HCT116 (cell line): ENCODE measurements around the gene IL1RAP.

ENCODE experiments used
- CEBPB ChIP-seq: IDR thresholded peaks from 2 replicates; pipeline ENCODE4 v1.6.1; 2012; ENCODE audit warnings: low read depth
- CTCF ChIP-seq, 3 experiments: fragments of 200-600 bp in 1 of 3; sonication (generic) in 1 of 3; IDR thresholded peaks in 2 of 3; conservative IDR thresholded peaks in 1 of 3; 2 replicates each; pipeline ENCODE4 v1.5.1; 2012 to 2017; ENCODE audit warnings: low read depth in 2 of 3, low read length in 2 of 3, antibody characterized with exemption in 1 of 3, borderline replicate concordance in 1 of 3, control low read depth in 1 of 3, mild to moderate bottlenecking in 1 of 3, mixed read lengths in 1 of 3, mixed run types in 1 of 3, moderate library complexity in 1 of 3; ENCODE audit not compliant: insufficient read depth in 1 of 3
- EZH2 ChIP-seq: fragments of 200-600 bp; sonication (generic); IDR thresholded peaks from 2 replicates; pipeline ENCODE4 v1.6.1; 2017; ENCODE audit warnings: antibody characterized with exemption, mixed run types
- POLR2A ChIP-seq: IDR thresholded peaks from 2 replicates; pipeline ENCODE4 v1.7.0; 2011; ENCODE audit warnings: borderline replicate concordance; ENCODE audit not compliant: insufficient read depth, insufficient read length; ENCODE audit errors: extremely low read depth

- TF ChIP-seq CTCF (IDR thresholded peaks at IDR 0.05 in 2 of 3, conservative IDR thresholded peaks at IDR 0.05 in 1 of 3; ENCODE audit: borderline replicate concordance in 1 of 3, insufficient read depth in 1 of 3, low read depth in 2 of 3, low read length in 2 of 3) (no peak), POLR2A (no peak), CEBPB (no peak), EZH2 (no peak)
Observed at GRCh38 chr3:190534386-190534785, 20.5 kb downstream of the IL1RAP start.
